Lung (tissue), 12 donors: Measurements from ENCODE around the gene TTLL13. TPM values are rescaled to one million over a fixed set of nuclear protein-coding genes. Genes with fewer than 3 reads are reported as not detected.

Experiments used
- ATAC-seq: fragments of 200-7000 bp; cut with Tn5 transposase; one replicate; pipeline ENCODE4 v1.9.1; 2020; ENCODE audit warnings: moderate number of reproducible peaks; ENCODE audit not compliant: insufficient read depth, low FRiP score
- DNase-seq, 3 donors: peaks; one replicate each; pipeline ENCODE4 v3.0.0-alpha.2; 2013 to 2017
- H3K27ac ChIP-seq, 2 donors: one replicate each; pipeline ENCODE4 v1.5.1; 2013; ENCODE audit warnings: mild to moderate bottlenecking in 2 of 2, moderate library complexity in 2 of 2, control low read depth in 1 of 2, inconsistent platforms in 1 of 2, low read depth in 1 of 2, low read length in 1 of 2
- H3K27me3 ChIP-seq, 3 donors: one replicate each; pipeline ENCODE4 v1.5.1; 2013; ENCODE audit warnings: low read length in 2 of 3; ENCODE audit not compliant: control insufficient read depth in 3 of 3, insufficient read depth in 3 of 3
- H3K36me3 ChIP-seq, 4 donors: one replicate each; pipeline ENCODE4 v1.5.1; 2013; ENCODE audit warnings: low read length in 4 of 4, mild to moderate bottlenecking in 1 of 4, moderate library complexity in 1 of 4; ENCODE audit not compliant: control insufficient read depth in 4 of 4, insufficient read depth in 4 of 4
- H3K4me1 ChIP-seq, 5 donors: one replicate each; pipeline ENCODE4 v1.5.1; 2013; ENCODE audit warnings: low read length in 5 of 5, mild to moderate bottlenecking in 2 of 5, moderate library complexity in 1 of 5; ENCODE audit not compliant: control insufficient read depth in 5 of 5, insufficient read depth in 5 of 5
- H3K4me3 ChIP-seq: one replicate; pipeline ENCODE4 v1.5.1; 2013; ENCODE audit warnings: mild to moderate bottlenecking, control low read depth, moderate library complexity
- H3K9ac ChIP-seq, 2 donors: one replicate each; pipeline ENCODE4 v1.5.1; 2013; ENCODE audit warnings: low read length in 2 of 2, control low read depth in 1 of 2; ENCODE audit not compliant: insufficient read depth in 1 of 2
- H3K9me3 ChIP-seq, 4 donors: one replicate each; pipeline ENCODE4 v1.5.1; 2013; ENCODE audit warnings: low read length in 3 of 4, mild to moderate bottlenecking in 1 of 4, moderate library complexity in 1 of 4; ENCODE audit not compliant: control insufficient read depth in 4 of 4, insufficient read depth in 3 of 4
- WGBS, 2 donors: extraction: QIAGEN DNeasy Blood & Tissue Kit; methylation state at CpG; one replicate each; pipeline ENCODE4 v1.1.7; 2013; 5-methylcytosine and 5-hydroxymethylcytosine counted together
- polyA plus RNA-seq, 2 donors: library from polyadenylated mRNA; stranded (reverse); fragments of 200-250 nt; gene quantifications; one replicate each; pipeline ENCODE4 v1.2.1, GENCODE V29; 2013
- total RNA-seq, 2 donors: library from RNA; depleted of rRNA in 1 of 2; stranded (reverse); fragments of >200 nt in 1 of 2; gene quantifications; one replicate each; pipeline ENCODE4 v1.2.1, GENCODE V29; 2014 to 2021
- TF ChIP-seq, protein P1 (sequence below): IDR thresholded peaks from 2 replicates; pipeline ENCODE4 v1.5.1; 2012; ENCODE audit warnings: mild to moderate bottlenecking; ENCODE audit errors: control extremely low read depth, extremely low read depth
- donor health status: control.
- donor health status: control.
- donor health status: Bipolar disorder and iron deficiency.
- donor health status: healthy.
- donor health status: DM: yes; HTN: yes; CAD: no.

Gene TTLL13
- total and polyA plus RNA-seq, 4 donors: 0.11 to 1.4 (median 0.23) TPM

DNA sequence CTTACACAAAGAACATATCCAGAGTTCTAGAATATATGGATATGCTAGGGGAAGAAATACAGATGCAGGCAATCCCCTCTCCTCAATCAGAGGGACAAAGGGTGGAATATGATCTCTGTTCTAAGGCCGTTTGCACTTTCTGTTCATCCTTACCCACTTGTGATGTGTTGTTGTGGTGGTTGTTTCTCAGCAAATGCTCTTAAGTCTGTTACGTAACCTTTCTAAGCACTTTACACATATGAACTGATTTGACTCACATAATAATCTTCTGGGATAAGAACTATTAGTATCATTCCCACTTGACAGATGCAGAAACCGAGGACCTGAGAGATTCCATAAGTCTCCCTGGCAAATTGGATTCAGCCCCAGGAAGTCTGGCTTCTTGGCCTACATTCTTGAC lies 56.6 kb downstream of the TTLL13 start:
- ATAC-seq: no peak
- no peak for DNase-seq
- TF ChIP-seq, protein P1, sequence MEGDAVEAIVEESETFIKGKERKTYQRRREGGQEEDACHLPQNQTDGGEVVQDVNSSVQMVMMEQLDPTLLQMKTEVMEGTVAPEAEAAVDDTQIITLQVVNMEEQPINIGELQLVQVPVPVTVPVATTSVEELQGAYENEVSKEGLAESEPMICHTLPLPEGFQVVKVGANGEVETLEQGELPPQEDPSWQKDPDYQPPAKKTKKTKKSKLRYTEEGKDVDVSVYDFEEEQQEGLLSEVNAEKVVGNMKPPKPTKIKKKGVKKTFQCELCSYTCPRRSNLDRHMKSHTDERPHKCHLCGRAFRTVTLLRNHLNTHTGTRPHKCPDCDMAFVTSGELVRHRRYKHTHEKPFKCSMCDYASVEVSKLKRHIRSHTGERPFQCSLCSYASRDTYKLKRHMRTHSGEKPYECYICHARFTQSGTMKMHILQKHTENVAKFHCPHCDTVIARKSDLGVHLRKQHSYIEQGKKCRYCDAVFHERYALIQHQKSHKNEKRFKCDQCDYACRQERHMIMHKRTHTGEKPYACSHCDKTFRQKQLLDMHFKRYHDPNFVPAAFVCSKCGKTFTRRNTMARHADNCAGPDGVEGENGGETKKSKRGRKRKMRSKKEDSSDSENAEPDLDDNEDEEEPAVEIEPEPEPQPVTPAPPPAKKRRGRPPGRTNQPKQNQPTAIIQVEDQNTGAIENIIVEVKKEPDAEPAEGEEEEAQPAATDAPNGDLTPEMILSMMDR: no peak
- Histone ChIP-seq H3K27ac (no peak overlapping the region), H3K9ac (peak overlapping the region in 1 of 2 donors; percentile 13), H3K4me1 (peaks cover 0 to 16% (median 7%) of the 10 kb centered on the region in 5 donors), H3K4me3 (no peak overlapping the region), H3K36me3 (no peaks in the 10 kb centered on the region), H3K9me3 (peaks cover 0 to 2% (median 0%) of the 10 kb centered on the region in 4 donors), H3K27me3 (no peaks in the 10 kb centered on the region)
- WGBS, 2 donors: 58 to 76% methylated on average over 3 of the region's 3 CpGs

DNA sequence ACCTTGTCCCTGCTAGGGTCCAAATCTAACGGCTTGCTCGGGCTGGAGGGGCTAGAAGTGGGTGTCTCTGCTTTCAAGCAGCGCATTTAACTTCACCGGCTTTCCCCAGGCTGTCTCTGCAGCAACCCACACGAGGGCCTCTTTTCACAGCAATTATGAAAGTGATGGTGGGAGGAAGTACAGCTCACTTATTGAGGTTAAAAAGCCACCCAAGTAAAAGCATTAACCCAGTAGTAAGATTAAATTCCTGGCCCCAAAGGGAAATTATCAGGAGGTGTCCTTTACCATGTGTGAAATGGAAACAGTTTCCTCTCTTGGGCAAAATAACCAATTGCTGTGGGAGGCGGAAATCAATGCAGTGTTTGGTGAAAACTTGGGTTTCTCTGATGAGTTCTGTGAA lies 57.2 kb downstream of the TTLL13 start:
- TF ChIP-seq, protein P1: no peak
- Histone ChIP-seq H3K27ac (no peak overlapping the region), H3K4me3 (no peak overlapping the region), H3K27me3 (no peaks in the 10 kb centered on the region), H3K36me3 (no peaks in the 10 kb centered on the region), H3K4me1 (peaks cover 0 to 16% (median 1%) of the 10 kb centered on the region in 5 donors), H3K9me3 (no peaks in the 10 kb centered on the region), H3K9ac (no peak overlapping the region)
- 35 to 36% methylated on average over 6 of the region's 6 CpGs for WGBS, 2 donors
- ATAC-seq: no peak
- DNase-seq: no peak

DNA sequence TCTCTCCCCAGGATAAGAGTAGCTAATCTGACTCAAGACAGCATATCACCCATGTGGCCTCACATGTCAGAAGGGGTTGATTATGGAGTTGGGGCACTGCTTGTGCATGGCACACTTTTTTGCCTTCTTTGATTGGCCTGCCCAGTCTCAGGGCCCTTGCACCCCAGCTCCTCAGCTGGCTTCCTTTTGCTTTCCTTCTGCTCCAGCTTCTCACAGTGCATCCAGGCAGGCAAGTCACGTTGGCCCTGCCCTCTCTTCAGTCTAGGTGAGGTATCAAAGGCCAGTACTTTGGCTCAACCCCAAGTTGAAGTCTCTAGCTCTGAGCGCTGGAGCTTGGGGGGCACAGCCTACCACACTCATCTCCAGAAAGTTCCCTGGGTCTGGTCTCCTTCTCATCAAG lies 58.3 kb downstream of the TTLL13 start:
- ATAC-seq: no peak

More for the DNA sequence above, 58.3 kb downstream of the TTLL13 start:
- TF ChIP-seq, protein P1: no peak
- Histone ChIP-seq H3K4me3 (no peak overlapping the region), H3K27me3 (no peaks in the 10 kb centered on the region), H3K27ac (no peak overlapping the region), H3K9me3 (no peaks in the 10 kb centered on the region), H3K4me1 (peaks cover 0 to 16% (median 1%) of the 10 kb centered on the region in 5 donors), H3K36me3 (no peaks in the 10 kb centered on the region), H3K9ac (no peak overlapping the region)
- DNase-seq: no peak
- WGBS, 2 donors: 84 to 89% methylated on average over 2 of the region's 2 CpGs
